WTC11 (cell line): ENCODE results near the gene SAFB. TPM values are rescaled to one million over a fixed set of nuclear protein-coding genes. Genes with fewer than 3 reads are reported as not detected.

Source experiments
- ATAC-seq: fragments of 200-7000 bp; cut with Tn5 transposase; 2 replicates; pipeline ENCODE4 v1.10.0; 2021; ENCODE audit warnings: mild to moderate bottlenecking, moderate library complexity
- CTCF ChIA-PET: fragments of 300-600 bp; sonication (Branson Sonifier 250); formaldehyde crosslinking; loops from one replicate; lab custom pipeline; 2021; ENCODE audit warnings: antibody characterized with exemption; lab: Charles Lee
- POLR2A ChIA-PET: fragments of 350-600 bp; sonication (Branson Sonifier 250); formaldehyde crosslinking; loops from one replicate; lab custom pipeline; 2021; ENCODE audit warnings: antibody characterized with exemption; lab: Charles Lee
- DNase-seq: peaks from one replicate; pipeline ENCODE4 v3.0.0; 2021; ENCODE audit warnings: low spot score
- H3K27ac Mint-ChIP-seq: 2 replicates; pipeline ENCODE4 v1.8.0; 2021; ENCODE audit warnings: mixed read lengths
- H3K27me3 Mint-ChIP-seq: 2 replicates; pipeline ENCODE4 v1.8.0; 2021; ENCODE audit warnings: low read depth, mild to moderate bottlenecking, moderate library complexity, mixed read lengths
- H3K36me3 Mint-ChIP-seq: 2 replicates; pipeline ENCODE4 v1.8.0; 2021; ENCODE audit warnings: mixed read lengths
- H3K4me1 Mint-ChIP-seq: 2 replicates; pipeline ENCODE4 v1.8.0; 2022; ENCODE audit warnings: mixed read lengths
- H3K4me3 Mint-ChIP-seq: 2 replicates; pipeline ENCODE4 v1.8.0; 2021; ENCODE audit warnings: mild to moderate bottlenecking, moderate library complexity, mixed read lengths
- H3K9me3 Mint-ChIP-seq: 2 replicates; pipeline ENCODE4 v1.8.0; 2021; ENCODE audit warnings: mixed read lengths
- AR ChIP-seq: fragments of 250-450 bp; sonication (Bioruptor Pico); IDR thresholded peaks from 2 replicates; pipeline ENCODE4 v1.9.0; 2021; ENCODE audit warnings: mild to moderate bottlenecking
- ATF1 ChIP-seq: sonication (generic); formaldehyde crosslinking; IDR thresholded peaks from 2 replicates; pipeline ENCODE4 v1.8.1; 2023; ENCODE audit warnings: mild to moderate bottlenecking, moderate library complexity, missing genetic modification reagents
- ATF6 ChIP-seq: sonication (generic); formaldehyde crosslinking; IDR thresholded peaks from 2 replicates; pipeline ENCODE4 v1.8.1; 2023; ENCODE audit warnings: mild to moderate bottlenecking, missing genetic modification reagents
- CREB1 ChIP-seq: sonication (generic); formaldehyde crosslinking; IDR thresholded peaks from 2 replicates; pipeline ENCODE4 v1.8.0; 2023; ENCODE audit warnings: mild to moderate bottlenecking, missing genetic modification reagents
- FOXJ3 ChIP-seq: sonication (generic); formaldehyde crosslinking; IDR thresholded peaks from 2 replicates; pipeline ENCODE4 v1.9.0; 2021; ENCODE audit warnings: missing genetic modification reagents, mild to moderate bottlenecking, borderline replicate concordance
- FOXP1 ChIP-seq: sonication (generic); formaldehyde crosslinking; IDR thresholded peaks from 2 replicates; pipeline ENCODE4 v1.8.0; 2022; ENCODE audit warnings: missing genetic modification reagents, mild to moderate bottlenecking, moderate library complexity, borderline replicate concordance
- MLX ChIP-seq: sonication (generic); formaldehyde crosslinking; IDR thresholded peaks from 2 replicates; pipeline ENCODE4 v1.8.1; 2023; ENCODE audit warnings: mild to moderate bottlenecking, missing genetic modification reagents, moderate library complexity
- MXD4 ChIP-seq: fragments of 250-450 bp; sonication (Bioruptor Pico); IDR thresholded peaks from 2 replicates; pipeline ENCODE4 v1.8.0; 2021; ENCODE audit warnings: mild to moderate bottlenecking, moderate library complexity, borderline replicate concordance
- NFATC4 ChIP-seq: fragments of 250-450 bp; sonication (Bioruptor Pico); IDR thresholded peaks from 2 replicates; pipeline ENCODE4 v1.9.0; 2021; ENCODE audit warnings: mild to moderate bottlenecking
- NR2C2 ChIP-seq: sonication (generic); formaldehyde crosslinking; IDR thresholded peaks from 2 replicates; pipeline ENCODE4 v1.8.0; 2022; ENCODE audit warnings: mild to moderate bottlenecking, missing genetic modification reagents
- NR3C1 ChIP-seq: sonication (generic); formaldehyde crosslinking; conservative IDR thresholded peaks from 2 replicates; pipeline ENCODE4 v1.8.1; 2023; ENCODE audit warnings: low read depth, mild to moderate bottlenecking, missing genetic modification reagents
- PRDM15 ChIP-seq: sonication (generic); formaldehyde crosslinking; IDR thresholded peaks from 2 replicates; pipeline ENCODE4 v1.8.0; 2022; ENCODE audit warnings: missing genetic modification reagents
- RELA ChIP-seq: sonication (generic); formaldehyde crosslinking; IDR thresholded peaks from 2 replicates; pipeline ENCODE4 v1.8.1; 2022; ENCODE audit warnings: missing genetic modification reagents, mild to moderate bottlenecking, borderline replicate concordance
- RORB ChIP-seq: fragments of 250-450 bp; sonication (Bioruptor Pico); IDR thresholded peaks from 2 replicates; pipeline ENCODE4 v1.9.0; 2021; ENCODE audit warnings: mild to moderate bottlenecking
- STAT6 ChIP-seq: sonication (generic); formaldehyde crosslinking; conservative IDR thresholded peaks from 2 replicates; pipeline ENCODE4 v1.8.1; 2023; ENCODE audit warnings: mild to moderate bottlenecking, low read depth, missing genetic modification reagents, moderate library complexity
- ZBTB43 ChIP-seq: sonication (generic); formaldehyde crosslinking; IDR thresholded peaks from 2 replicates; pipeline ENCODE4 v1.8.1; 2023; ENCODE audit warnings: mild to moderate bottlenecking, missing genetic modification reagents
- ZMAT4 ChIP-seq: fragments of 250-450 bp; sonication (Bioruptor Pico); IDR thresholded peaks from 2 replicates; pipeline ENCODE4 v1.9.0; 2021; ENCODE audit warnings: mild to moderate bottlenecking
- ZNF263 ChIP-seq: sonication (generic); formaldehyde crosslinking; IDR thresholded peaks from 2 replicates; pipeline ENCODE4 v1.8.1; 2022; ENCODE audit warnings: low read depth, mild to moderate bottlenecking, moderate library complexity, missing genetic modification reagents
- ZNF396 ChIP-seq: fragments of 250-450 bp; sonication (Bioruptor Pico); IDR thresholded peaks from 2 replicates; pipeline ENCODE4 v1.8.0; 2021; ENCODE audit warnings: mild to moderate bottlenecking, moderate library complexity, borderline replicate concordance
- ZNF512 ChIP-seq: sonication (generic); formaldehyde crosslinking; IDR thresholded peaks from 2 replicates; pipeline ENCODE4 v1.8.1; 2022; ENCODE audit warnings: missing genetic modification reagents, borderline replicate concordance
- total RNA-seq: library from RNA; stranded (reverse); gene quantifications from 3 replicates; pipeline ENCODE4 v1.2.3, GENCODE V29; 2021

Gene SAFB
- total RNA-seq, 1 experiment from 2014 or later = 141 TPM

- ChIA-PET CTCF (no interaction called here), POLR2A (no interaction called here)
- H3K9me3 Mint-ChIP-seq = no peaks in the 10 kb centered on the region
- DNase-seq (no peak), ATAC-seq (no peak)
- H3K4me3 Mint-ChIP-seq = no peak overlapping the region
- TF ChIP-seq ZNF263 (no peak), ATF6 (CRISPR knock-in tag) (no peak), PRDM15 (no peak), CREB1 (CRISPR knock-in tag) (no peak), MXD4 (CRISPR knock-in tag) (no peak), ZNF512 (CRISPR knock-in tag) (no peak), ZNF396 (CRISPR knock-in tag) (no peak), NR2C2 (CRISPR knock-in tag) (no peak), MLX (CRISPR knock-in tag) (no peak), RELA (CRISPR knock-in tag) (no peak), NFATC4 (CRISPR knock-in tag) (no peak), FOXP1 (no peak), FOXJ3 (CRISPR knock-in tag) (no peak), RORB (no peak)
- peaks cover 5% of the 10 kb centered on the region for H3K4me1 Mint-ChIP-seq
- H3K27me3 Mint-ChIP-seq = no peaks in the 10 kb centered on the region
- H3K36me3 Mint-ChIP-seq = peaks cover 78% of the 10 kb centered on the region
- H3K27ac Mint-ChIP-seq = no peak overlapping the region
These were observed 7.0 kb upstream of the SAFB start for GRCh38 chr19:5615756-5616327.

- H3K27ac Mint-ChIP-seq = no peak overlapping the region
- ChIA-PET POLR2A (no interaction called here), CTCF (no interaction called here)
- ATAC-seq (no peak), DNase-seq (no peak)
- H3K36me3 Mint-ChIP-seq = peaks cover 77% of the 10 kb centered on the region
- no peaks in the 10 kb centered on the region for H3K9me3 Mint-ChIP-seq
- H3K4me1 Mint-ChIP-seq = peaks cover 12% of the 10 kb centered on the region
- H3K27me3 Mint-ChIP-seq = no peaks in the 10 kb centered on the region
- no peak overlapping the region for H3K4me3 Mint-ChIP-seq
- TF ChIP-seq ZMAT4 (no peak), AR (CRISPR knock-in tag) (no peak), ATF1 (CRISPR knock-in tag) (no peak), FOXJ3 (CRISPR knock-in tag) (no peak), STAT6 (no peak), ZBTB43 (no peak), NR3C1 (no peak)
These were observed 5.8 kb upstream of the SAFB start for GRCh38 chr19:5617080-5617479.
